T-helper 2 cell treated with Interferon-gamma antibody and Interleukin-4, amounts not matched to agents 5 μg/mL and 100 μg/mL, for 36 hours (primary cell): ENCODE data around the gene MED15.
"Not testable (repeated sequence)": the region's sequence is repeated elsewhere in the genome, so short reads cannot be mapped to it uniquely, and the experiment has no call there.

Source experiments
- DNase-seq: peaks from one replicate; pipeline ENCODE4 v3.0.0; 2021; ENCODE audit warnings: low spot score
- H3K27ac Mint-ChIP-seq: one replicate; pipeline ENCODE4 v1.8.0; 2021; ENCODE audit warnings: mild to moderate bottlenecking, mixed read lengths
- H3K27me3 Mint-ChIP-seq: one replicate; pipeline ENCODE4 v1.8.0; 2021; ENCODE audit warnings: low read depth, mixed read lengths
- H3K36me3 Mint-ChIP-seq: one replicate; pipeline ENCODE4 v1.8.0; 2021; ENCODE audit warnings: low read depth, mixed read lengths
- H3K4me1 Mint-ChIP-seq: one replicate; pipeline ENCODE4 v1.8.0; 2021; ENCODE audit warnings: low read depth, mixed read lengths
- H3K4me3 Mint-ChIP-seq: one replicate; pipeline ENCODE4 v1.8.0; 2022; ENCODE audit warnings: mild to moderate bottlenecking, moderate library complexity, mixed read lengths
- H3K9me3 Mint-ChIP-seq: one replicate; pipeline ENCODE4 v1.8.0; 2021; ENCODE audit warnings: mixed read lengths

Gene MED15

GRCh38 chr22:20542055-20542454 lies 34.6 kb downstream of the MED15 start:
- Mint-ChIP-seq H3K4me1 (peaks cover 30% of the 10 kb centered on the region), H3K27me3 (no peaks in the 10 kb centered on the region), H3K4me3 (no peak overlapping the region), H3K27ac (no peak overlapping the region), H3K9me3 (no peaks in the 10 kb centered on the region), H3K36me3 (peaks cover 72% of the 10 kb centered on the region)
- no peak for DNase-seq

DNA sequence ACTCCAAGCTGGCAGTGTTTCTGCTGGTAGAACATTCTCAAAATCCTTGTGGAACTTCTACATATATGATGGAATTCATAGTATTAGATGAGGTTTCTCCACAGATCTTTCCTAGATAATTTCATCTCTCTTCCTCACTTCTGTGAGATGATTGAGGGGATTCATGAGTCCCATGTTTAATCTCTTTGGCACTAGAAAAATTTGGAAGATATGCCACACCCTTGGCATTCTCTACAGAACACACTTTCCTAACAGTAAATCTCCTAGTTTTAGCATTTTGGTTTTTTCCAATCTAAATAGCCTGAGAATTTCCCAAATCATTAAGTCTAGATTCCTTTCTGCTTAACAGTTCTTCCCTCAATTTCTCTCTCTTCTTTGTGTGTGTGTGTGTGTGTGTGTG lies 35.3 kb downstream of the MED15 start:
- peaks cover 68% of the 10 kb centered on the region for H3K36me3 Mint-ChIP-seq
- H3K9me3 Mint-ChIP-seq: no peaks in the 10 kb centered on the region
- H3K27ac Mint-ChIP-seq: peak overlapping the region; percentile 63
- DNase-seq: no peak
- H3K27me3 Mint-ChIP-seq: no peaks in the 10 kb centered on the region
- H3K4me3 Mint-ChIP-seq: no peak overlapping the region
- H3K4me1 Mint-ChIP-seq: peaks cover 30% of the 10 kb centered on the region

DNA sequence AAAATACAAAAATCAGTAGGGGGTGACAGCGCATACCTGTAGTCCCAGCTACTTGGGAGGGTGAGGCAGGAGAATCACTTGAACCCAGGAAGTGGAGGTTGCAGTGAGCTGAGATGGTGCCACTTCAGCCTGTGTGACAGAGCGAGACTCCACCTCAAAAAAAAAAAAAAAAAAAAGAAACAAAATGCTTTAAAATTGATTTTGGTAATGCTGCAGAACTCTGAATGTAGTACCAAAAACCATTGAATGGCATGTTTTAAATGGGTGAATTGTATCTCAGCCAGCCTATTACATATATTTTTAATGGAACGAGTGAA lies 37.9 kb downstream of the MED15 start:
- Mint-ChIP-seq H3K4me1 (peaks cover 48% of the 10 kb centered on the region), H3K36me3 (peaks cover 55% of the 10 kb centered on the region)
- not testable (repeated sequence) for H3K4me3 Mint-ChIP-seq, H3K27ac Mint-ChIP-seq, DNase-seq, H3K9me3 Mint-ChIP-seq, H3K27me3 Mint-ChIP-seq

- Mint-ChIP-seq H3K9me3 (no peaks in the 10 kb centered on the region), H3K27me3 (no peaks in the 10 kb centered on the region), H3K4me3 (no peak overlapping the region), H3K27ac (peak overlapping the region; percentile 63), H3K4me1 (peaks cover 54% of the 10 kb centered on the region), H3K36me3 (peaks cover 50% of the 10 kb centered on the region)
- DNase-seq: no peak
Observed at GRCh38 chr22:20545681-20546521, 38.5 kb downstream of the MED15 start.

GRCh38 chr22:20546541-20546950 lies 39.1 kb downstream of the MED15 start:
- Mint-ChIP-seq H3K36me3 (peaks cover 53% of the 10 kb centered on the region), H3K27me3 (no peaks in the 10 kb centered on the region), H3K4me1 (peaks cover 60% of the 10 kb centered on the region), H3K9me3 (no peaks in the 10 kb centered on the region), H3K27ac (peak overlapping the region; percentile 63), H3K4me3 (no peak overlapping the region)
- DNase-seq: no peak

- Mint-ChIP-seq H3K27ac (no peak overlapping the region), H3K9me3 (no peaks in the 10 kb centered on the region), H3K27me3 (no peaks in the 10 kb centered on the region), H3K4me3 (no peak overlapping the region), H3K4me1 (peaks cover 65% of the 10 kb centered on the region), H3K36me3 (peaks cover 54% of the 10 kb centered on the region)
- DNase-seq: no peak
Observed at GRCh38 chr22:20547029-20547428, 39.6 kb downstream of the MED15 start.

GRCh38 chr22:20548806-20549205 lies 41.4 kb downstream of the MED15 start:
- DNase-seq: no peak
- Mint-ChIP-seq H3K36me3 (peaks cover 50% of the 10 kb centered on the region), H3K27me3 (no peaks in the 10 kb centered on the region), H3K27ac (peak overlapping the region; percentile 96), H3K4me1 (peaks cover 68% of the 10 kb centered on the region), H3K9me3 (no peaks in the 10 kb centered on the region), H3K4me3 (peak overlapping the region; percentile 72)

DNA sequence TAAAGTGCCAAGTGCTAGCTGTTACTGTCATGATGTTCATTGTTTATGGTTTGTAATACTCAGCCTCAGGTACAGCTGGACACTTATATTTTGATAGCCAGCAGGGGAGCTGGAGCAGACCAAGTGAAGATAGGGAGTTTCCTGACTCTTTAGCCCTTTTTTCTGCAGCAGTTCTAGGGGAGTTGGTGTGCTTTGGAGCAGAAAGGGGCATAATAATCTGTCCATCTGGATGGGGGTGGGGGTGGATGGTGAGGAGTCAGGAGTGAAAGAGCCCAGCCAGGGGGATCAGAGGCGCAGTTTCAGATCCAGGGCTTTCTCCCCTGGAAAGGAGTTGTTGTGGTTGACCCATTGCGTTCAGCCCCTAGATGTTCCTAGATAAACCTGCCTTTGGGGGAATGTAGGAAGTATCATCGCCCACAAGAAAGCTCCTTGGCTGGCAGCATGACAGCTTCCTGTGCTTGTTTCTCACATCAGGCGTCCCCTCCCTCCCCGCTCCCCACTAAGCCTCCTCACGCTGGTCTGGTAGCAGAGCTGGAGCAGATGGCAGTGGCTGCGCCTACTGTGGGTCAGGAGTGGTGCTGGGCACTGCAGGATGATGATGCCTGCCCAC lies 41.9 kb downstream of the MED15 start:
- Mint-ChIP-seq H3K27me3 (no peaks in the 10 kb centered on the region), H3K36me3 (peaks cover 46% of the 10 kb centered on the region), H3K27ac (peak overlapping the region; percentile 96), H3K4me3 (peak overlapping the region; percentile 72), H3K4me1 (peaks cover 65% of the 10 kb centered on the region), H3K9me3 (no peaks in the 10 kb centered on the region)
- no peak for DNase-seq

DNA sequence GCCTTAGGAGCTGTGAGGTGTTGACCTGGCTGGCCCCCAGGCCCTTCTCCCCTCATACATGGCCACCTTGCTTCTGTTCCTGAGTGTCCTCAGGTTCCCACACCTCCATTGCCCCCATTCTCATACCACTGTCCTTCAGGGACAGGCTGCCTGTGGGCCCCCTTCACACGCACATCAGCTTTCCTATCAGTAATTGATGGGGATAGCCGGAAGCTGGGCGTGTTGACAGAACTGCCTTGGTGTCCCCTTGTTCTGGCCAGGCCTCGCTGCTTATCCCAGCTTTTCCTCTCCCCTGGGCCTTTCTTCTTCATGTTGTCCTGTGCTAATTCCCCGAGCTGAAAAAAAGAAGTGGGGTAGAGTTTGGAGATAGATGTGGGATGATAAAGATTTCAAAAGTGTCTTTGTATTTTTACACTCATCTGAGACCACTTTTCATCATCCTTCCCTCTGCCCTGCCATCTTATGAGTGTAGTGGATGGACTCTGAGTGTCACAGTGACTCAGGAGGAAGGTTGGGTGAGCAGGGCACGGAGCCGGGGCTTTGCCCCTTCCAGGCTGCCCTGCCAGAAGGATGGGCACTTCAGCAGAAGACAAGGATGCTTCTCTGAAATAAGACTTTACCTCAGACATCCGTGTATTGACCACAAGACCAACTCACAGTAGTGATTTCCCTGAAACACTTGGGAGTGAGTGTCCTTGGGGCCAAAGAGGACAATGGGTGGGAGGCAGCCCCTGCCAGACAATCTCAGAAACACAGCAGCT lies 42.8 kb downstream of the MED15 start:
- Mint-ChIP-seq H3K4me1 (peaks cover 61% of the 10 kb centered on the region), H3K36me3 (peaks cover 47% of the 10 kb centered on the region), H3K27me3 (no peaks in the 10 kb centered on the region), H3K9me3 (no peaks in the 10 kb centered on the region), H3K27ac (peak overlapping the region; percentile 96), H3K4me3 (peak overlapping the region; percentile 72)
- DNase-seq: no peak

DNA sequence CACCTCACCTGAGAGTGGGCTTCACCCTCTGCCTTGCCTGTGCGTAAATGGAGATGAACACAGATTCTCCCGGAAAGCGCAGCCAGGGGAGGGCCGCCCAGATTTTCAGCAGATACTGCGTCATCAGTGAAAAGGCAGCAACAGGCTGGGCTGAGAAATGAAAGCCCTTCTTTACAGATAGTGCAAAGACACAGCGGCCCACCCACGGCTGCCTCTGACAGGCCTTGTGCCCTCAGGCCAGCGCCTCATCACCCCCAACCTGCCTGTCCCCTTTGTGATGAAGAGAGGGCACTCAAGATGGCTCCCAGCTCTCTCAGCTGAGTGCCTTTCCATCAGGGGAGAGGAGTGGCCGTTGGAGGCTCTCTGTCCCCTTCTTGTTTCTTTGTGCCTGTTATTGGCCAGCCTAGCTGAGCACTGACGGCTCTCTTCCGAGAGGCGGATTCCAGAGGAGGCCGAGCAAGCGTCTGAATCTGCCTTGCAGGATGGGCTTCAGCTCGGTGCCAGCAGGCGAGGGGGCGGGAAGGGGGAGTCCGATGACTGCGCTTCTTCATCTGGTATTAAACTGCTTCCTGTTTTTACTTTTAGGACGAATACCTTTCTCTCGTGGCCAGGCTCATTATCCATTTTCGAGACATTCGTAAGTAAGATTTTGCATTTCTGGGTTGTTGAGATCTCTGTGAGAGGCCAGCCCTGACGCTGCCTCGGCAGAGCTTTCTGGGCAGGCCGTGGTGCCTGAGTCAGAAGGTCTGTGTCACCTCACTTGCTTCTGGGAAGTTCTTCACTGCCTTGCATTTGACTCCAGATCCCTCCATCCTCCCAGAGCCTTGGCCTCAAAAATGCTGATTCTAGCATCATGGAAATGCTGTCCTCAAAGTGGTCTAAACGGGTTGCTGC lies 43.7 kb downstream of the MED15 start:
- Mint-ChIP-seq H3K27ac (peak overlapping the region; percentile 96), H3K36me3 (peaks cover 51% of the 10 kb centered on the region), H3K9me3 (no peaks in the 10 kb centered on the region), H3K4me3 (peak overlapping the region; percentile 82), H3K27me3 (no peaks in the 10 kb centered on the region), H3K4me1 (peaks cover 62% of the 10 kb centered on the region)
- DNase-seq: peak; percentile 63

GRCh38 chr22:20551805-20552442 lies 44.5 kb downstream of the MED15 start:
- Mint-ChIP-seq H3K27me3 (no peaks in the 10 kb centered on the region), H3K4me1 (peaks cover 62% of the 10 kb centered on the region), H3K4me3 (peak overlapping the region; percentile 82), H3K9me3 (no peaks in the 10 kb centered on the region), H3K27ac (peak overlapping the region; percentile 96), H3K36me3 (peaks cover 52% of the 10 kb centered on the region)
- DNase-seq: peak; percentile 64

DNA sequence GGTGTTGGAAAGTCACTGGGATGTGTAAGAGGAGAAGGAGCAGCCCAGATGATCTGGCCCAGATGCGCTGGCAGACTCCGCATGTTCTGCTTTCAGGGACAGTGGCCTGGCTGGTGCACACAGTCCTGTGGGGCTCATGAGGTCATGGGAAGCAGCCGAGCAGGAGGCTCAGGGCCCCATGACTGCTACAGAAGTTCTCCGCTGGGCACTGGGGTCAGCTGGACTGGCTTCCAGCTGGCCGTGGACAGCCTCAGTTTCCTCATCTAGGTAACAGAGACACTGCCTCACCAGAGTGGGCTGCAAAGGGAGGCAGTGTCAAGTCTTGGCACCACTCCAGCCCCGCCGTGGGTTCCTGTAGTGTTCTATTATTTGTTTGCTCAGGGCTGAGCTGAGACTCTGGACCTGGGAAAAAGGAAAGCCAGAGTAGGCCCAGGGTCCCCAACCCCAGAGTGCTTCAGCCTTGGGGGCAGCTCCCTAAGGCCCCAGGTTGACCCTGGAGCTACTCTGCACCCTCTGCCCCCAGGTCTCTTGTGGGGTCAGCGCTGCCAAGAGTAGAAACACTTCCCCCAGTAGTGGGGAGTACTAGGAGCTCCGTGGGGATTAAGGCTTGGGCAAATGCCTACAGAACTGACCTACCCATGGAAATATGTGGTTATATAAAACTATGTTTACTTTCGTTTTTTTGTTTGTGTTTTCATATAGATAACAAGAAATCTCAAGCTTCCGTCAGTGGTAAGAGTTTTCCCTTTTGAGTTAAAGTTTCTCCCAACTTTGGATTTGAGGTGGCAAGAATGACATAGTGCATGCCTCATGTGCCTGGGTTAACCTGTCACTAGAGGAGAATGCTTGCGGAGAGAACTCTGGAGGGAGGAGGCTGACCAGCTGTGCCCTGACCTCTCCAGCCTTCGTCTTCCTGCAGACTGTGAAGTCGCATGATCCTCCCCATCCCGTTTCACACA lies 45.3 kb downstream of the MED15 start:
- H3K4me1 Mint-ChIP-seq: peaks cover 70% of the 10 kb centered on the region
- H3K9me3 Mint-ChIP-seq: no peaks in the 10 kb centered on the region
- no peaks in the 10 kb centered on the region for H3K27me3 Mint-ChIP-seq
- peak overlapping the region; percentile 96 for H3K27ac Mint-ChIP-seq
- H3K4me3 Mint-ChIP-seq: peak overlapping the region; percentile 82
- DNase-seq: no peak
- peaks cover 60% of the 10 kb centered on the region for H3K36me3 Mint-ChIP-seq
